NB4 (cell line): Measurements from ENCODE around the gene RAB11A.
"Not testable (repeated sequence)": the region's sequence is repeated elsewhere in the genome, so short reads cannot be mapped to it uniquely, and the experiment has no call there.

Experiments
- POLR2A ChIP-seq: IDR thresholded peaks from 2 replicates; pipeline ENCODE4 v1.6.1; 2011; ENCODE audit warnings: mild to moderate bottlenecking; ENCODE audit not compliant: insufficient read length; ENCODE audit errors: extremely low read depth
- TF ChIP-seq, protein P1 (sequence below): IDR thresholded peaks from one replicate; pipeline ENCODE4 v1.5.1; 2012; ENCODE audit warnings: low read depth, low read length

DNA sequence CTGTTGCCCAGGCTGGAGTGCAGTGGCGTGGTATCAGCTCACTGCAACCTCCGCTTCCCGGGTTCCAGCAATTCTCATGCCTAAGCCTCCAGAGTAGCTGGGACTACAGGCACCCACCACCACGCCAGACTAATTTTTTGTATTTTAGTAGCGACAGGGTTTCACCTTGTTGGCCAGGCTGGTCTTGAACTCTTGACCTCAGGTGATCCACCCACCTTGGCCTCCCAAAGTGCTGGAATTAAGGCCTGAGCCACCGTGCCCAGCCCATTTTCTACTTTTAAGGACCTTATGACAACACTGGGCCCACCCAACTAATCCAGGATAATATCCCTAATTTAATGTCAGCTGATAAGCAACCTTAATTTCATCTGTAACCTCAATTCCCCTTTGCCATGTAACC, 1.4 kb upstream of the RAB11A start:
- TF ChIP-seq, protein P1, sequence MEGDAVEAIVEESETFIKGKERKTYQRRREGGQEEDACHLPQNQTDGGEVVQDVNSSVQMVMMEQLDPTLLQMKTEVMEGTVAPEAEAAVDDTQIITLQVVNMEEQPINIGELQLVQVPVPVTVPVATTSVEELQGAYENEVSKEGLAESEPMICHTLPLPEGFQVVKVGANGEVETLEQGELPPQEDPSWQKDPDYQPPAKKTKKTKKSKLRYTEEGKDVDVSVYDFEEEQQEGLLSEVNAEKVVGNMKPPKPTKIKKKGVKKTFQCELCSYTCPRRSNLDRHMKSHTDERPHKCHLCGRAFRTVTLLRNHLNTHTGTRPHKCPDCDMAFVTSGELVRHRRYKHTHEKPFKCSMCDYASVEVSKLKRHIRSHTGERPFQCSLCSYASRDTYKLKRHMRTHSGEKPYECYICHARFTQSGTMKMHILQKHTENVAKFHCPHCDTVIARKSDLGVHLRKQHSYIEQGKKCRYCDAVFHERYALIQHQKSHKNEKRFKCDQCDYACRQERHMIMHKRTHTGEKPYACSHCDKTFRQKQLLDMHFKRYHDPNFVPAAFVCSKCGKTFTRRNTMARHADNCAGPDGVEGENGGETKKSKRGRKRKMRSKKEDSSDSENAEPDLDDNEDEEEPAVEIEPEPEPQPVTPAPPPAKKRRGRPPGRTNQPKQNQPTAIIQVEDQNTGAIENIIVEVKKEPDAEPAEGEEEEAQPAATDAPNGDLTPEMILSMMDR: not testable (repeated sequence)
- TF ChIP-seq POLR2A: not testable (repeated sequence)
